GM19043 (cell line): ENCODE data around the gene PHLDA2.

Experiments
- ATAC-seq: cut with Tn5 transposase; IDR thresholded peaks from one replicate; pipeline ENCODE4 v1.9.1; 2021; ENCODE audit warnings: low read depth; ENCODE audit not compliant: unreplicated experiment

The PHLDA2 gene

DNA sequence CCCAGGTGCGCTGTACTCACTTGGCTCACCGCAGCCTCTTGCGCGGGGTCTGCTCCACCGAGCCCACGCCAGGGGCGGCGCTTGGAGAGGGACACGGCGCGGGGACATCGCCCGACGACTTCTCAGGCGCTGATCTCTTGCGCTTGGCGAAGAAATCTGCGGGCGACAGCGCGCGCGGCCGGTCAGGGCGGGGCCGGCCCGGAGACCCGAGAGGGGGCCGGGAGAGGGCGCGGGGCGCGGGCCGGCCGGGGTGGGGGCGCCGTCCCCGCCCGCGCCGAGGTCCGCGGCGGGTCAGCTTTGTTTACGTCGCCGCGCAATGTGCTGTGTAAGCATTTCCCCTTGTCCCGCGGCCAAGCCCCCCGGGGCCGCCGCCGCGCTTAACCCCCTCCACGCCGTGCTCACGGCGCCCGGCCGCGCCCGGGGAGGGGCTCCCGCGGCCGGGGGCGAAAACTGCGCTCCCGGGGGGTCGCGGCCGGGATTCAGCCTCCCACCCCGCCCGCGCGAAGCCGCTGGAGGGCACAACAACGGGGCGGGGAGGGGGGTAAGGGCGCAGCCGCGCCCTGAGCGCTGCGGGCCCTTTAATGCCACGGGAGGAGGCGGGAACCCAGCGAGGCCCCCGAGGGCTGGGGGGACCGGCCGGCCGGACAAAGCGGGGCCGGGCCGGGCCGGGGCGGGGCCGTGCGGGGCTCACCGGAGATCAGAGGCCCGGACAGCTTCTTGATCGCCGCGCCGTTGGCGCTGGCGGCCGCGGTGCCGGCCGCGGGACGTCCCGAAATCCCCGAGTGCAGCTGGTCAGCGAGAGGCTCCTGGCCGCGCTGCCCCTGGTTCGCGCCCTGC lies 45.0 kb downstream of the PHLDA2 start:
- ATAC-seq: no peak

- no peak for ATAC-seq
Observed at GRCh38 chr11:2883640-2883978, 45.6 kb downstream of the PHLDA2 start.

DNA sequence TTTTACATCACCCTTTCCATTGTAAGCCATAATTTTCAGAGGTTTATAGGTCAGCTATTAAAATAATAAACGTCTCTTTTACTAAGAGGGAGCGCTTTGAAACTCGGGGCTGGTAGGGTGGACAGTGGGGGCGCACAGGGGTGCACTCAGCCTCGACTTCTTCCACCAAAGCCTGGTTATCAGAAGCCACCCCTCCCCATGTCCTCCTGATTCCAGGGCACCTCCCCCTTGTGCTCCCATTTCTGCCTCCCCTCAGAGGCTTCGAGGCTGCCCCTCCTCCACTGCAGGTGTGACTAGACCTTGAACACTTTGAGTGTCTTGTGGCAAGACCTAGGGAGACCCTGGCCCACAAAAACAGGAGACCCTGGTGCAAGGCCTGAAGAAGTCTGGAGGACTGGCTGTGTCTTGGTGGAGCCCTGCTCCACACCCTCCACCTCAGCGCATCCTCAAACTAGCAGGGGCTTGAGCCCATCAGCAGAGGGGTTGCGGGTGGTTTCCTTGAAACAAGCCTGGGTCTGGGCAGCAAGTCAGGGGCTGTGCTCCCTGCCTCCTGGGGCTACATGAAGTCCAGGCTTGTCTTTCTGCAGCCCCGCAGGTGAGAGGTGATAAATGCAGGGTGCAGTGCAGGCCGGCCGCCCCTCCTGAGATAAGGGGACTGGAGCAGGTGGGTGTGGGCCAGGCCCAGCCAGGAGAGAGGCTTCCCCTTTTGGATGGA lies 46.7 kb downstream of the PHLDA2 start:
- no peak for ATAC-seq

DNA sequence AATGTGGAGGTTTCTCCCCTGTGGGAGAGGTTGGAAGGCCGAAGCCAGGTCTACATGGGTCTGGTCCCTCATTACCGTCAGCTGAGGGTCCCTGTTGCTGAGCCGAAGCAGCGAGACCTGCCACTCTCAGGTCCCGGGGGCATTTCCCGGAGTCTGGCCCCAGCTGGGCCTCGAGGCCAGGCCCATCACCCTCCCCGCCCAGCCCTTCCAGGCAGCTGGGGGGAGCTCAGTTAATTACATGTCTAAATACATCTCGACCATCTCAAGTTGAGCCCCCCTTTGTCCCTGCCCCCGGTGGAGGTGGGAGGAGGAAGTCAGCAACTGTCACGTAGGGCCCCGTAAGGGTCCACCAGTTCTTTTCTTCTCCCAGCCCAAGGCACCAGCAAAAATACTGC lies 47.2 kb downstream of the PHLDA2 start:
- no peak for ATAC-seq

- no peak for ATAC-seq
Observed at GRCh38 chr11:2881076-2881980, 47.9 kb downstream of the PHLDA2 start.

GRCh38 chr11:2880646-2881045 lies 48.6 kb downstream of the PHLDA2 start:
- no peak for ATAC-seq

DNA sequence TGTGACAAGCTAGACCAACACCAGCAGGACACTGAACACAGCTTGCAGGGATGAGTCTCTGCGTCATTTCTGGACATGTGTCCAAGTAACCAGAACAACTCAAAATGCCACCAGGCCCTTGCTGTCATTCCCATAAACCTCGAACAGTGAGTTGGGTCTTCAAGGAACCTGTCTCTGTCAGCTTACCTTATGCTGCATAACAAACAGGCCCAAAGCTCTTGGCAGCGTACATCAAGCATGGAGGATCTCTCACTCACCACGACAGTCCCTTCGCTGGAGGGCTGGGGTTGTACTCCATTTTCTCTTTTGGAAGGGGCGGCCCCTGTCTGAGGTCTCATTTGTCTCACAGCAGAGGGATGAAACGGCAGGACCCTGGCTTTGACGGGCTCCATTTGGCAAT lies 50.4 kb downstream of the PHLDA2 start:
- ATAC-seq: no peak
